HG03521 (cell line): ENCODE measurements around the gene P2RX4.
"Not testable (repeated sequence)": the region's sequence is repeated elsewhere in the genome, so short reads cannot be mapped to it uniquely, and the experiment has no call there.

Source experiments
- ATAC-seq: cut with Tn5 transposase; IDR thresholded peaks from one replicate; pipeline ENCODE4 v1.9.1; 2021; ENCODE audit warnings: mild to moderate bottlenecking, moderate library complexity; ENCODE audit not compliant: unreplicated experiment

The P2RX4 gene

DNA sequence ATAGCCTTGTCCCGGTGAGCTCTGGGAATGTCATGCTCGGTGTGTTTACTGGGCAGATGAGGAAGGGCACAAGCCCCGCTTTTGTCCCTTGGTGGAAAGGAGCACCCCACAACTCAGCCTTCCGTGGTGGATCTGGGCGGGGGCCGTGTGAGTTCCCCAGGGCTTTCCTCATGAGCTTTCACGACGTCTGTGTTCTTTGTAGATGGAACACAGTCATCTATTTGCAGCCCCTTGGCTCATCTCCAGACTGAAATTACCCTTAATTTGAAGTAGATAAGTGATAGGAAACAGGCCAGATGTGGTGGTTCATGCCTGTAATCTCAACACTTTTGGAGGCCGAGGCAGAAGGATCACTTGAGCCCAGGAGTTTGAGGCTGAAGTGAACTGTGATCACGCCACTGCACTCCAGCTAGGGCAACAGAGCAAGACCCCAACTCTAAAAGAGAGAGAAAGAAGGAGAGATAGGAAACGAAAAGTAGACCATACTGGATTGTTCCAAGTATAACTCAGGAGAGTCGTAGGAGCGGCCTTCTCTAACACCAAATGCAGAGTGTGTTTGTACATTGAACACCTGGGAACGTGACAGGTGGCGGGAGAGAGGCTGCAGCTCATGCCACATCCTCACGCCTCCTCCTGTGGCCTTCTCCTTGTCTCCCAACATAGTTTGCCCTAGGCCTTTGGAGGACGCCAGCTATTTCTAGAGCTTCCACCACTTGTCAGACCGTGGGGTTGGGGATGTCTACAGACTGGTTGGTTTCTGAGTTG, 8.8 kb downstream of the P2RX4 start:
- ATAC-seq, result no peak

DNA sequence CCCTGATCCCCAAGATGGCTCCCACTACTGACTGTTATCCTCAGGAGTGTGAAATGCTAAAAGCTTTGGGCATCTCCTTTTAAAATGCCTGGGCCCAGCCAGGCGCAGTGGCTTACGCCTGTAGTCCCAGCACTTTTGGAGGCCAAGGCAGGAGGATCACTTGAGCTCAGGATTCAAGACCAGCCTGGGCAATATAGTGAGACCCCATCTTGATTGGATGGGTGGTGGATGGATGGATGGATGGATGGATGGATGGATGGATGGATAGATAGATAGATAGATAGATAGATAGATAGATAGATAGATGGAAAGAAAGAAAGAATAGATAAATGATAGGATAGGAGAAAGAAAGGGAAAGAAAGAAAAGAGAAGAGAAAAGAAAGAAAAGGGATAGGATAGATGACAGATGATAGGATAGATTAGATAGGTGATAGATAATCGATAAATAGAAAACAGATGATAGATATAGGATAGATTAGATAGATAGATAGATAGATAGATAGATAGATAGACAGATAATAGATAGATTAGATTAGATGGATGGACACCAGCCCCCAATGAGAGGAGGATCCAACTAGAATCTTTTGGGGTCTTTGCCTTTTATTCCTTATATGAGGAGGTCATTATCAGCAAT, 9.5 kb downstream of the P2RX4 start:
- ATAC-seq, result no peak

DNA sequence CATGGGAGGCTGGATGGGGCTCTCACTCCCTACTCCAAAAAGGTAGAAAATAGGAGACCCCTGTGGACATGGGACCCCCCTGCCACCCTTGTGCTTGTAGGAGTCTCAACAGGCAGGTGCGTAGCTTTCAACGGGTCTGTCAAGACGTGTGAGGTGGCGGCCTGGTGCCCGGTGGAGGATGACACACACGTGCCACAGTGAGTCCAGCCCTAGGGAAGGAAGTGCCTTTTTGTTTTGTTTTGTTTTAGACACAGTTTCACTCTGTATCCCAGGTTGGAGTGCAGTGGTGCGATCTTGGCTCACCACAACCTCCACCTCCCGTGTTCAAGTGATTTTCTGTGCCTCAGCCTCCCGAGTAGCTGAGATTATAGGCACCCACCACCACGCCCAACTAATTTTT, 12.9 kb downstream of the P2RX4 start:
- ATAC-seq, result no peak

DNA sequence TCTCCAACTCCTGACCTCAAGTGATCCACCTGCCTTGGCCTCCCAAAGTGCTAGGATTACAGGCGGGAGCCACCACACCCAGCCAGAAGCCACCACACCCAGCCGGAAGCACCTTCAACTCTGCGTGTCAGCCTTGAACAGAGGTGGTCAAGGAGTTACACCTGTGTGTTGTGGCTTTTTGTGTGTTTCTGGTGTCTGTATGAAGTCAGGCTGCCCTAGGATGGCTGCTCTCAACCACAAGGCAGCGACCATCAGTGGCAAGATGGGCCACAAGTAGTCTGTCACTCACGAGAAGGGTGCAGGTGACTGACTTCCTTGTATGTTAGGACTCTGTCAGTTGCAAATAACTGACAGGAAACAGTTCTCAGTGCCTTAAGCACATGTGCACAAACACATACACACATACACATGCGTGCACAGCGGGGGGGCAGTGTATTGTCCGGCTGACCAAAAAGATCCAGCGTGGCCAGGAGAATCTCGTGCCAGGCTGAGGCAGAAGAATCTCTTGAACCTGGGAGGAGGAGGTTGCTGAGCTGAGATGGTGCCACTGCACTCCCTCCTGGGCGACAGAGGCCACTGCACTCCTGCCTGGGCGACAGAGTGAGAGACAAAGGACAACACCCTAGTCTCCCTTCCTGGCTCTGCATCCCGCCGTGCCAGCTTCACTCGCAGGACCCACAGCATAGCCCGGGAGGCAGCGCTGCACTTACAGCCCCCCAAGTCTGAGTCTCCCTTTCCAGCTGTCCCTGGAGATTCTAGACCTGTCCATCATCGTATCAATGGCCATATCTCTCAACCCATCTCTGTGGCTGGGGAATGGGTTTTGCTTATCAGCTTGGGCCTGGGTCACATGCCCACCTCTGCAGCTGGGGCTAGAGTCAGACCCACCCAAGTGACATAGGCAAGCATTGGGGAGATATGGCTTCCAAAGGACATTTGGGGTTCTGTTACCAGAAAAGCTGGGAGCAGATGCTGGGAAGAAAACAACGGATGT, 13.7 kb downstream of the P2RX4 start:
- no peak for ATAC-seq

- ATAC-seq, result no peak
These were observed 14.7 kb downstream of the P2RX4 start for GRCh38 chr12:121224591-121224990.

- no peak for ATAC-seq
These were observed 16.5 kb downstream of the P2RX4 start for GRCh38 chr12:121226399-121226798.

DNA sequence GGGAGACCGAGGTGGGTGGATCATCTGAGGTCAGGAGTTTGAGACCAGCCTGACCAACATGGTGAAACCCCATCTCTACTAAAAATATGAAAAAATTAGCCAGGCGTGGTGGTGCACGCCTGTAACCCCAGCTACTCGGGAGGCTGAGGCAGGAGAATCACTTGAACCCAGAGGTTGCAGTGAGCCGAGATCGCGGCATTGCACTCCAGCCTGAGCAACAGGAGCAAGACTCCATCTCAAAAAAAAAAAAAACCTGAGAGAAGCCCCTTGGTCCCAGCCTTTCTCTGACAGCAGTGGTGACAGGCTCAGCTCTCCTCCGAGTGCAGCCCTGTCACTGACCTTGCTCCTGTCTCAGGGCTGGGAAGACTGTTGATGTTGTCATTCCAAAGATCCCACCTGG, 16.9 kb downstream of the P2RX4 start:
- not testable (repeated sequence) for ATAC-seq

- ATAC-seq, result no peak
These were observed 17.4 kb downstream of the P2RX4 start for GRCh38 chr12:121227294-121227693.

DNA sequence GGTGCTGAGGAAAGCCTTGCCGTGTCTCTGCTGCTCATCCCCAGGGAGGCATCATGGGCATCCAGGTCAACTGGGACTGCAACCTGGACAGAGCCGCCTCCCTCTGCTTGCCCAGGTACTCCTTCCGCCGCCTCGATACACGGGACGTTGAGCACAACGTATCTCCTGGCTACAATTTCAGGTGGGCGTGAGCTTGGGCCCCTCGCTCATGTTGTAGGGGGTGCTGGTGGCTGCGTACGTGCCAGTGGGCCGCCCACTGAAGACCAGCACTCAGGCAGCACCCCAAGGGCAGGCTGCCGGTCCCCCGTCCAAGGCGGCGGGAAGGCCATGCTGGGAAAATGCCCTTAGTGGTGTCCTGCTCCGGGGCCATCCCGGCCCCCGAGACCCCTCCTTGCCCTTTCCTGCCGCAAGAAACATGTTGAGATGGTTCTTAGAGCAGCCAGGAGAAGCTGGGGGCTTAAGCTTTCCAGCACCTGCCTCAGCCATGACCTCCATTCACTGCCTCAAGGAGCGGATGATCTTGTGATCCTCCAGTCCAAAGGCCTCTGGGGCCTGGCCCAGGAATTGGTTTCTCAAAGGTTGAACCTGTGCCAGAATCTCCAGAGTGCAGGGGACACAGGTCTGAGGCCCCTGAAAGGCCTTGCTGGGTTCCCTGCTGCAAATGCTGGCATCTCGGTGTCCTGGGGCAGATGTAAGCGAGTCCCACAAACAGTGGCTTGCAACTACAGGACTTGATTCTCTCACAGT, 19.2 kb downstream of the P2RX4 start:
- no peak for ATAC-seq

- ATAC-seq, result not testable (repeated sequence)
These were observed 20.1 kb downstream of the P2RX4 start for GRCh38 chr12:121229826-121230537.

- no peak for ATAC-seq
These were observed 20.6 kb downstream of the P2RX4 start for GRCh38 chr12:121230538-121230907.

DNA sequence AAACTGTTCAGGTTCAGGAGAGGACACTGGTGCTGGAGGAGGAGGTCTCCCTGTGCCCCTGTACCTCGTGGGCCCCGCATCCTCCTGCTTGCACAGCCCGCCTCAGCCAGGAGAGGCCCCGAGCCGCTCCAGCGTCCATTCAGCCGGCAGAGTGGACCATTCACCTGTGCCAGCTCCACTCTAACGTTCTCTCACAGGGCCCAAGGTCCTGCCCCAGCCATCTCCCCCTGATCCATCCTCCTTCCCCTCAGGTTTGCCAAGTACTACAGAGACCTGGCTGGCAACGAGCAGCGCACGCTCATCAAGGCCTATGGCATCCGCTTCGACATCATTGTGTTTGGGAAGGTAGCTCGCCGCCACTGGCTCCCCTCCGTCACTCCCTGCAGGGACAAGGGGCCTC, 22.2 kb downstream of the P2RX4 start:
- no peak for ATAC-seq

DNA sequence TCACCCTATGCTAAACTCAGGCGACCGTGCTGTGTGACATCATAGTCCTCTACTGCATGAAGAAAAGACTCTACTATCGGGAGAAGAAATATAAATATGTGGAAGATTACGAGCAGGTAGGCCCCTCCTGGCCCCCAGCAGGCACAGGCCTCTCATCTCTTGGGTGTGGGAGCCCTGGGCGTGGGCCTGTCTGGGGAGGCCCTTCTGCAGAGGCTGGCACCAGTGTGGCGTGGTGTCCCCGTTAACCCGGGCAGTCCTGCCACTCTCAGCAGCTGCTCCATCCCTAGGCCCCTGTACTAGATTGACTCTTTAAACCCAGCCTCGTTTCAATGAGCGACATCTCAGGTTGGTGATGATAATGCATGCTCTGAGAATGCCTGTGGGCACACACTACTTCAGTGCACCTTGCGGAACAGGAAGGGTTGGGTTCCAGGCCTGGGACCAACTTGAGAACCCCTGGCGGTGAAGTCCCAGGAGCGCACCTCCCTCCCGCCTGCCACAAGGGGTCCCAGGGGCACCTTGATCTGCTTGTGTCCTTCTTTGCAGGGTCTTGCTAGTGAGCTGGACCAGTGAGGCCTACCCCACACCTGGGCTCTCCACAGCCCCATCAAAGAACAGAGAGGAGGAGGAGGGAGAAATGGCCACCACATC, 23.2 kb downstream of the P2RX4 start:
- no peak for ATAC-seq

- no peak for ATAC-seq
These were observed 23.7 kb downstream of the P2RX4 start for GRCh38 chr12:121233628-121234020.

DNA sequence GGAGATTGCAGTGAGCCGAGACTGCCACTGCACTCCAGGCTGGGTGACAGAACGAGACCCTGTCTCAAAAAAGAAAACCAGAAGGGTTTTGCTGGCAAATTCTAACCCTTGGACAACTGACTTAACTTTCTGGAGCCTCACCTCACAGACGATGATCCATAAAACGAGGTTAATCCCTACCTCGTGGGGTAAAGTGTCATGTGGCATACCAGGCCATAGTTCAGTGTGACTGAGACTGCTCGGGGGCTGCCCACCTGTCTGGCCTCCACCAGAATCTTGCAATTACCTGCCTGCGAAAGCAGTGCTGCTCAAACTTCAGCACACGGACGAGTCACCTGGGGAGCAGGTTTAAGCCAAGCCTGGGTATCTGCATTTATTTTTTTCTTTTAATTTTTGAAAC, 26.8 kb downstream of the P2RX4 start:
- ATAC-seq, result no peak

DNA sequence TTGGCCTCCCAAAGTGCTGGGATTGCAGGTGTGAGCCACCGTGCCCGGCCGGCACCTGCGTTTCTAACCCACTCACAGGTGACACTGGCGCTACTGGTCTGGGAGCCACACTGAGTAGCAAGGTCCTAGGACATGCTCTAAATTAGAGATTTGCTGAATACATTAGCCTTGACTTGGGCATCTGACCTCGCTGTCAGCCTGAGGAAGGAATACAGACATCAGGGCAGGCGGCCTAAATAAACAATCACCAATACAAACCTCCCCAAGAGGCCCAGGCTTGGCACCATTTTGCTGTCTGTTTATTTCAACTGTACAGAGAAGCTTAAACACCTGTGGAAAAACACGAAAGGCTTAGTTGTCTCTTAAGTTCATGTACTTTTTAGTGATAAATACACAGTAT, 27.5 kb downstream of the P2RX4 start:
- no peak for ATAC-seq

DNA sequence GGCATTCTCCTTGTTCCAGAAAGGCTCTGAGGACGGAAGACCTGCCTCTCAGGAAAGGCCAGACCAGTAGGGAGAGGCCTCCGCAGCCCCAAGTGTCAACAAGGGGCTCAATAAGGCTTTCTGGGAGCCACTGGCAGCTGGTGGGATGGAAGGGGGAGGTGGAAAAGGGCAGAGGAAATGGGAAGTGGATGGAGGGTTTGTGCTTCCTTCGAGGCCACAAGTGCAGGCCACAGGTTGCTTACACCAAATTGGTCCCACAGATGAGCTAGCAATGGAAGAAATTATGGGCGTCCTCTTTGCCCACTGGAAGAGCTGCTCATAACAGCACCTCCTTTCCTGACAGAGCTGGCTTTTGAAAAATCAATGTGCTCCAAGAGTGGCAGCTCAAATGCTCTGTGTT, 28.2 kb downstream of the P2RX4 start:
- ATAC-seq, result no peak

DNA sequence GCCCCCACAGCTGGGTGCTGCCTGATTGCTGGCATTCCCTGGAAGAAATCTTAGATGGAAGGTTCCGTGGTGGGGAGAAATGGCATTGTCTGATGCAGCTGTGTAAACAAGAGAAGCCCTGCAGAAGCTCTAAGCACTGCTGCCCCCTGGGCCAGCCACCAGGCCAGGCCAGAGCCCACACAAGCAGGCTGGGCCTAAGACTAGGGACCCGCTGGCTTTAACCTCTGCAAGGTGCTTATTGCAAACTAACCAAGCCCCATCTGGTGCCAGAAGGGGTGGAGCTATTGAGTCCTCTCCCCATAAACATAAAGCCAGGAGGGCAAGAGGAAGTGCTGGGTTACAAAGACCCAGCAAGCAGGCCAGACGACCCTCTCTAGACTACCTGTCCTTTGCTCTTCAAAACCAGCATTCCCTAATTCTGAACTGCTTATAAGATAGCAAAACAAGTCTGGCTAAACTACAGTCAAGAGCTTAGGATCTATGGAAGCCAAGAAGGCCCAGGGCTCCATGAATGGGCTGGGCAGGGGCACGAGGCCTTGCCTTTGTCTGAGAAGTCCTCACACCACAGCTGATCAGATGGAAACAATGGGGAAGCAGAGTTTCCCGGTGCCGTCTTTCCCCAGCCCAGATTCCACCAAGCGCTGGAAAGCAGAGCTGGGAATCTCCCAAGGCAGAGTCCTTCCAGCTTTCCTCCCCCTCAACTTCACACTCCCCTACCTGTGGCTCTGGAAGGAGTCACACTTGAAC, 28.8 kb downstream of the P2RX4 start:
- no peak for ATAC-seq
